HG03565 (cell line): Measurements from ENCODE around the gene KRT16.
"Not testable (repeated sequence)": the region's sequence is repeated elsewhere in the genome, so short reads cannot be mapped to it uniquely, and the experiment has no call there.

Experiments
- ATAC-seq: cut with Tn5 transposase; IDR thresholded peaks from one replicate; pipeline ENCODE4 v1.9.1; 2021; ENCODE audit warnings: mild to moderate bottlenecking, moderate library complexity; ENCODE audit not compliant: unreplicated experiment

Gene KRT16

DNA sequence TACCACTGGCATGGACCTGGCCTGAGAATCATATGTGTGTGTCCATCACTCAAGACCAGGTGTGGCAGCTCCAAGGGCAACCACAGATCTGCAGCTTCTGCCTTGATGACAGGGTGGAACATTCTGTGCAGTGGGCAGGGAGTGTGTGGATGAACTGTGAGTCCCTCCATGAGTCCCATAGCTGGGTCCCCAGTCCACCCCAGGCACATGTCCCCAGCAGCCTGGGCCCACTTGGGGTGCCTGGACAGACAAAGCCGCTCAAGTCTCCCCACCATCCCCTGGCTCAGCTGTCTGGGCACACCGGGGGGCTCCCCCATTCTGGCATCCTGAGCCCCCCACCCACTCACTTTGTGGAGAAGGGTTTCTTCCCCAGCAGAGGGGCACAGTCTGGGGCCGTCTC lies 4.6 kb upstream of the KRT16 start:
- no peak for ATAC-seq

DNA sequence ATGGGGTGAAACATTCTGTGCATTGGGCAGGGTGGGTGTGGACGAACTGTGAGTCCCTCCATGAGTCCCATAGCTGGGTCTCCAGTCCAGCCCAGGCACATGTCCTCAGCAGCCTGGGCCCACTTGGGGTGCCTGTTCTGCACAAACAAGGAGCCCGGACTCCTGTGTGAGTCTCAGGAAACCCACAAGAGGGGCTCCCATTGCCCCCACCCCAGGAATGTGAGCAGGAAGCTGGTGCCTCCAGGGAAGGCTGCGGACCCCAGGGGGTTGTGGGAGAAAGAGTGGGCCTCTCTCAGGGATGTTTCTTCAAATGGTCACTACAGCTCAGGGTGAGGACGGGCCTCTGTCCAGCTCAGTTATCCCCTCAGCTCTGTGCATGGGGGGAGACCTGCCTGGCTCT lies 3.9 kb upstream of the KRT16 start:
- not testable (repeated sequence) for ATAC-seq

DNA sequence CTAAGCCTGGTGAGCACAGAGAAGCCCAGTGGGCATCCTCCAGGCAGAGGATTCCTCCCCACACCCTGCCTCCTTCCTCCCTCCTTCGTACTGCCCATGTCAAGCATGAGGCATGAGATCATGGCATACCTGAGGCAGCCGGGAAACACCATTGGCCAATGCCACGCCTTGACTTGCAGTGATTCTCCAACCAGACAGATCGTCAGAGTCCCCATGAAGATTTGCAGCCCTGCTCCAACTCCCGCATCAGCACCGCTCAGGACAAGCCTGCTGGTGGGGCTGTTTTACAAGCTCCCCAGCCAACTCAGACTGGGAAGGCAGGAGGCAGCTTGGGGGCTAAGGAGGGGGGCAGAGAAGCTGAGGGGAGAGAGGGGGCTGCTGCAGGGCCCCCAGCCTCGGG lies 2.9 kb upstream of the KRT16 start:
- no peak for ATAC-seq

DNA sequence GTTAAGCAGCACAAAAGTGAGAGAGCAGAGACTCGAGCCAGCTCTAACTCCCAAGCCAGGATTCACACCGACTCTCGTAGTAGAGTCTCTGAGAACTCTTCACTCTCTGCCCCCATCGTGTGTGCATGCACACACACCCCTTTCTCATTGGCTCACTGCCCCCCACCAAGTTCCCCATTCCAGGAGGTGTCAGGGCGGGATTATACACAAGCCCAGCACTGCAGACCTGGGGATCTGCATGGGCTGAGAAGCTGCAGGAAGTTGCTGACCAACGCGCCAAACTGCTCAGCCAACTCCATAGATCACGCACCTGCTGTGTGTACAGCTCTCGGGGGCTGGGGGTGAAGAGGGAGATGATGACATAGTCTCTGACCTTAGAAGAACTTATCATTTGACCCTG lies 2.2 kb upstream of the KRT16 start:
- not testable (repeated sequence) for ATAC-seq

DNA sequence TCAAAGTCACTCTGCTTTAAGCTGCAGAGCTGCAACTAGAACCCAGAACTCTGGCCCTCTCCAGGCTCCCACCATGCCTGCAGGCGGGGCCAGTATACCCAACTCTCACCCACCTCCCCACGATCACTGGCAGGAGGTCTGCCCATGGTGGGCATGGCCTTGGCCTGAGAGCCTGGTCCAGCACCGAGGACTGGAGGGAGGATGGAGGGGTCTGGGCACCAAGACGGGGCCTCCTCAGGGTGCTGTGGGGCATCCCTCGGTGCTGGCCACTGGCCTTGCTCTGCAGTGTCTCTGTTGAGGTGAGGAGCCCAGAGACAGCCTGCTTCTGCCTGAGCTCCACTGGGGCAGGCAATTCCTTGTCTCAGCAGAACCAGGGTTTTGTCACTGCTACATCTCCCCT lies 1.5 kb upstream of the KRT16 start:
- no peak for ATAC-seq

DNA sequence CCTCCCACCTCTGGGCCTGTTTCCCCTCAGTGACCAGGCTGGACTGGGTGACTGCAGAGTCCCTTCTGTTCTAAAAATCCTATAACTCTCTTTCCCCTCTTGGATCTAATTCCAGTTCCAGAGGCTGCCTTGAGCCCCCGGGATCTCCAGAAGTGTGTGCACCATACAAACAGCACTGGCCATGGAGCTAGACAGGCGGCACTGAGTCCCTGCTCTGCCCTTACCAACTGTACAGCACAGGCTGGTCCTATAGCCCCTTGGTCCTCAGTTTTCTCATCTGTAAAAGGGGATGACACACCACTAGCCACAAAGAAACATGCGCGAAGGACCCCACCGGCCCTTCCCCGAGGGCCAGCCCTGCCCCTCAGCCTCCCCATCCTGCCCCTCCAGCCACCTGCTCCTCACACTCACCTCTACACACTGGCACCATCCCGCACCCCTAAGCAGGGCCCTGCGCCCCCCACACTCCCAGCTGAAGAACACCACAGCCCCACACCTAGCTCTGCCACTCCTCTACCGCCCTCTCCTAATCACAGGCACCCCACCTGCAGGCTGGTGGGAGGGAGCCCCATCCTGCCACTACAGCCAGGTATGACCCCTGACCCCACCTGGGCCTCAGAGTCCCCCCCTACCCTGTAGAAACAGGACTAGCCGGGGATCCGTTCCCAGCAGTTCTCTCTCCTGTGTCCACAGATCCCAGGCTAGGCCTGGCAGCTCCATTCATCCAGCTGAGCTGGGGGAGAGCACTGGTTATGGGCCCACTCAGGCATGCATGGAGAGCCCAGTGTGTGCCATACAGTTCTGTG lies 913 bp upstream of the KRT16 start:
- ATAC-seq = no peak

DNA sequence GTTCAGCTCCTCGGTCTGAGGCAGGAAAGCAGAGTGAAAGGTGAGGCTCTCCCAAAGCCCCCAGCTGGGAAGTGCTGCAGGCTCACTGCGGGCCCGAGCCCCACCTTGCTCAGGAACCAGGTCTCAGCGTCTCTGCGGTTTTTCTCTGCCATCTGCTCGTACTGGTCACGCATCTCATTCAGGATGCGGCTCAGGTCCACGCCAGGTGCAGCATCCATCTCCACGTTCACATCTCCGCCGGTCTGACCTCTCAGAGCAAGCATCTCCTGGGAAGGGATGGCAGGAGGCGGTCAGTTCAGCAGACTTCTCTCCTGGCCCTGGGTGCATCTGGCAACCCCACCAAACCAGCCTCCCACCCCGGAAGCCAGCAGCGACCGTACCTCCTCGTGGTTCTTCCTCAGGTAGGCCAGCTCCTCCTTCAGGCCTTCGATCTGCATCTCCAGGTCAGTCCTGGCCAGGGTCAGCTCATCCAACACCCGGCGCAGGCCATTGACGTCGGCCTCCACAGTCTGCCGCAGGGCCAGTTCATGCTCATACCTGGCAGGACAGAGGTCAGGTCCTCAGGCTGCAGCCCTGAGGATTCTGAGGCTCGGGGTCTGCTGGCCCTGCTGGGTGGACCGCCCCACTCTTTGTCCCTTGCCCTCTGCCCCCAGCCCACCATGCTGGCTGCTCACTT lies 1.5 kb downstream of the KRT16 start:
- no peak for ATAC-seq

DNA sequence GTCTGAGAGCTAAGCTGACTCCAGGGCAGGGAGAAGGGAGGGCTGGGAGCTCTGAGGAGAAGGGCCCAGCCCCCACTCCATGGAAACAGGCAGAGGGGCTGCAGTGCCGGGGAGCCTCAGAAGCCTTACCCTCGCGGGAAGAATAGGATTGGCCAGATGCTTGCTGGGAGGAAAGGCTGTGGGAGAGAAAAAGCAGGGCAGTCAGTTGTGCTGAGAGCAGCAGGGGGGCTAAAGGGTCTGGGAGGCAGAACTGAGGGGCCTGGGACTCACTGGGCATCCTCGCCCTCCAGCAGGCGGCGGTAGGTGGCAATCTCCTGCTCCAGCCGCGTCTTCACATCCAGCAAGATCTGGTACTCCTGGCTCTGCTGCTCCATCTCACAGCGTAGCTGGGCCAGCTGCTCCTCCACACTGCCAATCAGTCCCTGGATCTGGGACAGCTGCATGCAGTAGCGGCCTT lies 2.5 kb downstream of the KRT16 start:
- ATAC-seq = not testable (repeated sequence)

DNA sequence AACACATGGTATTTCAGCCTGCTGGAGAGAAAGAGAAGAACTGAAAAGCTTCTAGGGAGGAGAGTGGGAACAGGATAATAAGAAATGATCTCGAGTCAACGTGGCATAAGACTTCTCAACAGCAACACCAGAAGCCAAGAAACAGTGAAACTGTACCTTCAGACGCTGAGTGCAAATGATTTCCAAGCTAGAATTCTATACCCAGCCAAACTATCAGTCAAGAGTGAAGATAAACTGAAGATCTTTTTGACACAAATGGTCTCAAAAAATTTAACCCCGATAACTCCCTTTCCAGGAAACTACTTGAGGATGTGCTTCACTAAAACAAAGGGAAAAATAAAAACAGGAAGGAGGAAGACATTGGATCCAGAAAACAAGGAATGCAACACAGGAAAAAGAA lies 5.6 kb downstream of the KRT16 start:
- ATAC-seq = not testable (repeated sequence)

DNA sequence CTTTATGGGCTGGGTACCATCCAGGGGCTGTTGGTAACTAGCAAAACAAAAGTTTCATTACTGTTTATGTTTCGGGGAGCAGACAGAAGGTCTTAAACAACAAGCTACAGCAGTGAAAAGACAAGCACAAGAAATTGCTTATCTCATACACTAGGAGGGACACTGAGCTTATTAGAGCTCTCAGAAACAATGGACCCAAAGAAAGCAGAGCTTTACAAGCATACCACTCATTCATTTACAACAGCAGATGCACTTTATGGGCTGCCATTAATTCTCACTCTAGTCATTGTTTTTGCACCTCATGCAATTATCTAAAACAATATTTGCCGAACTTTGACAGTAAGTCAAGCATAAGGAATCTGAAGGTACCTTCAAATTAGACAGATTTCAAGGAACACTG lies 10.0 kb downstream of the KRT16 start:
- ATAC-seq = no peak

DNA sequence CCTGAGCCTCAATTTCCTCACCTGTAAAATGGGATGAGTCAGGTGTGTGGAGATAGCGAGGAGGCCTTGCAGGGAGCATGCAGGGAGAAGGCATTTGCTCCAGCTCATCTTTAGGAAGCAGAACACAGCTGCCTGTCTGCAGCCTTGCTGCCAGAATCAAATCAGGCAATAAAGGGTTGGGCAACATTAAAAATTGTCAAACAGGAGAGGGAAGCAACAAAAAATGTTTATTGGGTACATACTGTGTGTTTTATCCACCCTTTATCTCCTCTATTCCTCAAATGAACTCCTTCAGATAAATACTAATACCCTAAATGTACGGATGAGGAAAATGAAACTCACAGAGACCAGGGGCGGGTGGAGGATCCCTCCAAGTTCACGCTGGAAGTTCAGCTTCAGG lies 12.2 kb downstream of the KRT16 start:
- ATAC-seq = no peak

DNA sequence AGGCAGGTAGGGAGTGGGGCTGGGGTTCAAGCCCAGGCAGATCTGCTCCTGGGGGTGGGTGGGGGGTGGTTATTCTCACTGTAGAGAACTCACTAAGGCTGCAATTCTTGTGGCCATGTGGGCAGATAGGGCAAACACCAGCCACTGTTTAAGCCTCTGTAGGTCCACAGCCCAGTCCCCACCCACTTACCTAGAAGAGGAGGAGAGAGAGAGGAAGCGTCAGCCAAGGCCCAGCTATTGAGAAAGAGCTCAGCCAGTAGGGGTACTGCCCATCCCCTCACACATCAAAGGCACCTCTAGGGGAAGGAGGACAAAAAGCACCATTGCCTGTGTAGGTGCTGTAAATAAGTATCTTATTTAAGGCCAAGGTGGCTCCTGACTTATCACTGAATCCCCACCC lies 12.9 kb downstream of the KRT16 start:
- ATAC-seq = no peak

DNA sequence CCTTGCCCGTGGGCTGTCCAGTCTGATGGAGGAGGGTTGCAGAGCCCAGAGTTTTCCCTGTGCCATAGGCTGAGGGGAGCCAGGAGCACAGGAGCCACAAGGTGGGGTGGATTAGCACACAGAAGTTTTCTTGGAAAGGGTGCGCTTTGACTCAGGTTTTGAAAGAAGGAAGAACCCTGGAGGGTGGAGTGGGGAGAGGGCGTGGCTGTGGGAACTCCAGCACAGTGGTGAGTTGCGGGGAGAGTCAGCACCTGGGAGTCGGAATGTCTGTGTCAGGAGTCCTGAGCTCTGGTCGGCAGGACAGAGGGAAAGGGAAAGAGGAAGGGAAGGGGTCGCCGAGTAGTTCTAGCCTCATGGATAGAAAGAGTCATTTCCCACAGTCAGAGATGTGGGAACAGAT lies 17.0 kb downstream of the KRT16 start:
- ATAC-seq = no peak

DNA sequence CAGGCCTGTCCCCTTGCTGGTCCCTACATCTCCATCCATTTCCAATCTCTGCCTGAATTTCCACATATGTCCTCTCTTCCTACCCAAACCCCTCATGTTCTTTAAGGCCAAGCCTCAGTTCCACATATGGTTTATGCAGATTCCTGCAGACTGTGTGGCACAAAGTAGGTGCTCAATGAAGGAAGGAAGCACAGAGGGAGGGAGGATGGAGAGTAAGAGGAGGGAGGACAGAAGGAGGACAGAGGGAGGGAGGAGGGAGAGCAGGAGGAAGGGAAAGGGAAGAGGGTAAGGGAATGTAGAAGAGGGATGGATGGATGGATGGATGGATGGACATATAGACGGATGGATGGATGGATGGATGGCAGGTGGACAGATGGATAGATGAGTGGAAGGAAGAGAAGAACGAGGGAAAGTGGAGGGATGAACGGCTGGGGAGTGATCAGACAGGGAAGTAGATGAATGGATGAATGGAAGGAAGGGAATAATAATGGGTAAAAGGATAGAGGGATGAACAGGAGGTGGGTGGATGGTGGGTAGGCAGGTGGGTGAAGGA lies 18.1 kb downstream of the KRT16 start:
- no peak for ATAC-seq

DNA sequence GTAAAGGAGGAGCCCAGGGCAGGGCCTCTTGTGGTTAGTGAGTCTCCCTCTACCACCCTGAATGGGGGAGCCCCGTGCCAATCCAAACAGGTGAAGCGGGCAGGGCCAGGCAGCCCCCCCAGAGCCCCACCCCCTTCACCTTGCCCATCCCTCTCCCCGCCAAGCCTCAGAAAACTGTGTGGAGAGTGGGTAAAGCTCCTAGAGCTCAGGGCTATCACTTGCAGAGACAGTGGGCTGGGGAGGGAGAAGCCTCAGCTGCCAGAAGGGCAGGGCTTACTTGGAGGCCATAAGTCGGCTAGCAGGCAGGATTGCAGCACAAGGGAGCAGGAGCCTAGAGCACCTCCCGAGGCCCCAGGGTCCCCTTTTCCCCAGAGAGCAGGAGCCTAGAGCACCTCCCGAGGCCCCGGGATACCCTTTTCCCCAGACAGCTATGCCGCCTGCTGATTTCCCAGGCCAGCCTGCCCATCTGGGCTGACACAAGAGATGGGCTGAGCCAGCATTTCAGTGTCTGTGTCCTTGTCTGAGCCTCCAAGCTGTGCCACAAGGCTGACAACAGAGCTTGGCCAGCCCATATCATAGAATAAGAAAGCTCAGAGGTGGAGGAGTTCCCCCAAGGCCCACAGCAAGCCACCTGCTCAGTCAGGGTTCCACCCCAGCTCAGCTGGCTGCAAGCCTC lies 19.1 kb downstream of the KRT16 start:
- ATAC-seq = no peak

DNA sequence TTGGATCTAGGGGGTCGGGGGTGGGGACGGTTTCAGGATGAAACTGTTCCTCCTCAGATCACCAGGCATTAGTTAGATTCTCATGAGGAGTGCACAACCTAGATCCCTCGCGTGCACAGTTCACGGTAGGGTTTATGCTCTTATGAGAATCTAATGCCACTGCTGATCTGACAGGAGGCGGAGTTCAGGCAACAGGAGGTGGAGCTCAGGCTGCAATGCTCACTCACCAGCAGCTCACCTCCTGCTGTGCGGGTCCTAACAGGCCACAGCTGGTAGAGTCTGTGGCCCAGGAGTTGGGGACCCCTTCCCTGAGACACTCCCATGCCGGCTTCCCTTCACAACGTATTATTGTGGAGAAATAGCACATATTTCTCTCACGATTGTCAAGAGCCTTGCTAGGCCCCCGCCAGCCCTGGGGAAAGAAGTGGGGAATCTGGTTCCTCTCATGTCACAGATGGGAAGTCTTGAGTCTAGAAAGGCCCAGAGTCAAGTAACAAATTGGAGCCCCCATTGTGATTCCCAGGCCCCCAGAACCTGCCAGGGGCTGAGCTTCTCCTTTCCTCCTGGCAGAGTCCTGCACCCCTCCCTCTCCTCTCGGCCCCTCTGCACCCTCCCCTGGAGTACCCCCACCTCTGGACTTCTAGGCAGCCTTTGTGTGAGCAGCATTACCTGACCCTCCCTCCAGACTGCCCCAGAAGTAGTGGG lies 19.8 kb downstream of the KRT16 start:
- ATAC-seq = no peak

DNA sequence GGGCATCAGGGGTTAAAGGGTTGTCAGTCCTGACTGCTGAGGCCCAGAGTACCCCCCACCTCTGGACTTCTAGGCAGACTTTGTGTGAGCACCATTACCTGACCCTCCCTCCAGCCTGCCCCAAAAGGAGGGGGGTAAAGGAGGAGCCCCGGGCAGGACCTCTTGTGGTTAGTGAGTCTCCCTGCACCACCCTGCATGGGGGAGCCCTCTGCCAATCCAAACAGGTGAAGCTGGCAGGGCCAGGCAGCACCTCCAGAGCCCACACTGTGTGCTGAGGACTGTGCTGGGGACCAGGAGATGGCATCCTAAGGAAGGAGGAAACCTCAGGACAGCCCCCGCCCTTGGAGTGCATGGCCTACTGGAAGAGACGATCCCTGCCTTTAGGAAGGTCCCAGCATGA lies 23.3 kb downstream of the KRT16 start:
- ATAC-seq = no peak

DNA sequence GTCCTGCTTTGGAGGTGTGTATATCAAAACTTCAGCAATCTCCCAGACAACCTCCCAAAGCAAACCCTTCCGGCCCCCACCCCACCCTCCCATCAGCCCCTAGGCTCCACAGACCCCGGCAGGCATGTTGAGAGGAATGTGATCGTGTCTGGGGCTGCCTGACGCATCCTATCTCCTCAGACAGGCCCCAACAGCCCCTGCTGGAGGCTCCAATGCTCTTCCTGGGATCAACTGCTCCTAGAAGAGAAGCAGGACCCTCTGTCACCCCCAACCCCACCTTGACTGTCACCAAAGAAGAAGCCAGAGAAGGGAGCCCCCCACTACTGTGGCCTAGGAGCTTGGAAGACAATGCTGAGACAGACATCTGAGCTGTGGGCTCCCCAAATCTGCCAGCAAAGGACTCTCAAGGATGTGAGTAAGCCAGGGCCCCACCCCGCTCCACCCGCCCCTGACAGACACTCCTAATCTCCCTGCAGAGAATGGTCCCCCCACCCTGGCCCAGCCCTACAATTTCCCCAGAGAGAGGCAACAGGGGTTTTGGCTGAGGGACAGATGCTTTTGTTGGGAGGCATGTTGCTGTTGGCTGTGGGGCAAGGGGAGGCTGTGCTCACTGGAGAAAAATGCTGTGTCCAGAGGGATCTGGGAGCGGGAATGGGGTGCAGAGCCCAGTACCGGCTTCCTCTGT lies 24.3 kb downstream of the KRT16 start:
- ATAC-seq = no peak

DNA sequence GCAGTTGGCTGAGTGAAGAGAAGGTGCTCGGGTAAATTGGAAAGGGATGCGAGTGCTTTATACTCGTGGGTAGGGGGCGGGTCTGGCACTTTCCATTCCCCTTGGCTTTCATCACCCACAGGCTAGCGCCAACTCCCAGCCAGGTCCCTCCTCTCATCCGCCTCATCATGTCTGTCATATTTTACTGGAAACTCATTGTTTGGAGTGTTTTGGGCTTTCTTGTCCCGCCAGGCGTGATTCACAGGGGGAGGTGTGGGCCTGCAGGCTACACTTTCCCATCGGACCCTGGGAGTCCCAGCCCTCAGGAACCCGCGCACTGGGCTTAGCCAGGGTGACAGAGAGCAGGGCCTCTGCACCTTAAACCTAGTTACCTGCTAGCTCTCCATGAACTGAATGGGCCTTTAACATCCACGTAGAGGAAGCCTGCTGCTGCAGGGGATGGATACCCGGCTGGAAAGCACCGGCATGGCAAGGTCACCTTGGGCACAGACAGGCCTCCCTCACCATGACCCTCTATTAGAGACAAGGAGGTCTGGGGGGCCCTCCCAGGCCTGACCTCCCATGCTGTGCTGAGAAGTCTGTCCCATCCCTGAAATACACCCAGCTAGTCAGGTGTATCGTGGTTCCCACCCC lies 25.6 kb downstream of the KRT16 start, which contains the start of gene KRT14:
Gene KRT14 (minus strand): TSS at position 33 of the 633 bp plus-strand sequence. CDS start 61 bp downstream, outside the sequence.
- no peak for ATAC-seq
